Hematopoietic multipotent progenitor cell treated with erythropoietin and hydrocortisone succinate and interleukin-3 and kit ligand, for 6 days (in vitro differentiated cells): Measurements from ENCODE around the gene ZBTB11.
"Not testable (repeated sequence)": the region's sequence is repeated elsewhere in the genome, so short reads cannot be mapped to it uniquely, and the experiment has no call there.

Experiments
- DNase-seq: peaks from one replicate; pipeline ENCODE4 v3.0.0-alpha.2; 2015

ZBTB11 gene

GRCh38 chr3:101643009-101643844 is 33.7 kb downstream of the ZBTB11 start:
- peak; percentile 29 for DNase-seq

GRCh38 chr3:101642441-101642840 is 34.5 kb downstream of the ZBTB11 start:
- no peak for DNase-seq

GRCh38 chr3:101641397-101642115 is 35.4 kb downstream of the ZBTB11 start:
- DNase-seq, result peak; percentile 41

GRCh38 chr3:101640256-101640655 is 36.7 kb downstream of the ZBTB11 start:
- no peak for DNase-seq

GRCh38 chr3:101639280-101639963 is 37.5 kb downstream of the ZBTB11 start:
- DNase-seq, result no peak

- peak; percentile 35 for DNase-seq
Observed at GRCh38 chr3:101638261-101638745, 38.6 kb downstream of the ZBTB11 start.

- peak; percentile 56 for DNase-seq
Observed at GRCh38 chr3:101637451-101637850, 39.5 kb downstream of the ZBTB11 start.

GRCh38 chr3:101635954-101636798 is 40.8 kb downstream of the ZBTB11 start:
- DNase-seq, result peak; percentile 89

GRCh38 chr3:101635345-101635744 is 41.6 kb downstream of the ZBTB11 start:
- no peak for DNase-seq

- no peak for DNase-seq
Observed at GRCh38 chr3:101634591-101635196, 42.2 kb downstream of the ZBTB11 start.

- DNase-seq, result no peak
Observed at GRCh38 chr3:101633186-101633585, 43.7 kb downstream of the ZBTB11 start.

GRCh38 chr3:101632586-101632985 is 44.3 kb downstream of the ZBTB11 start:
- no peak for DNase-seq

- not testable (repeated sequence) for DNase-seq
Observed at GRCh38 chr3:101631959-101632358, 45.0 kb downstream of the ZBTB11 start.

GRCh38 chr3:101631098-101631796 is 45.7 kb downstream of the ZBTB11 start:
- DNase-seq, result no peak

GRCh38 chr3:101629219-101629618 is 47.7 kb downstream of the ZBTB11 start:
- DNase-seq, result no peak

GRCh38 chr3:101625879-101626278 is 51.1 kb downstream of the ZBTB11 start:
- no peak for DNase-seq

- DNase-seq, result no peak
Observed at GRCh38 chr3:101624857-101625256, 52.1 kb downstream of the ZBTB11 start.

- DNase-seq, result no peak
Observed at GRCh38 chr3:101623656-101624055, 53.3 kb downstream of the ZBTB11 start.

GRCh38 chr3:101619734-101620133 is 57.2 kb downstream of the ZBTB11 start:
- DNase-seq, result no peak

GRCh38 chr3:101618726-101619125 is 58.2 kb downstream of the ZBTB11 start:
- DNase-seq, result no peak

GRCh38 chr3:101617478-101617877 is 59.5 kb downstream of the ZBTB11 start:
- no peak for DNase-seq
